Keratinocyte (primary cell): ENCODE measurements around the gene BCAR3. TPM values are rescaled to one million over a fixed set of nuclear protein-coding genes. Genes with fewer than 3 reads are reported as not detected.
"Not testable (repeated sequence)": the region's sequence is repeated elsewhere in the genome, so short reads cannot be mapped to it uniquely, and the experiment has no call there.

Source experiments
- DNase-seq: peaks from one replicate; pipeline ENCODE4 v3.0.0-alpha.2; 2011; ENCODE audit warnings: low read depth, missing footprints, low spot score
- FAIRE-seq: peaks from 2 replicates; lab custom pipeline; 2011; peaks lifted over from hg19 to GRCh38; lab: Jason Lieb, UNC
- H2AFZ ChIP-seq: 2 replicates; pipeline ENCODE4 v1.6.0; 2012; ENCODE audit warnings: low read length, control low read depth, inconsistent platforms; ENCODE audit not compliant: control insufficient read depth
- H3K27ac ChIP-seq: 2 replicates; pipeline ENCODE4 v1.5.1; 2011; ENCODE audit warnings: low read length; ENCODE audit not compliant: control insufficient read depth, insufficient read depth
- H3K27me3 ChIP-seq: 3 replicates; pipeline ENCODE4 v1.6.0; 2011; ENCODE audit warnings: low read length; ENCODE audit not compliant: control insufficient read depth, insufficient read depth; ENCODE audit errors: extremely low read depth
- H3K36me3 ChIP-seq, 2 experiments: 2 replicates in 1 of 2; 3 replicates in 1 of 2; pipeline ENCODE4 v1.5.1; 2011; ENCODE audit warnings: low read length in 2 of 2, mild to moderate bottlenecking in 1 of 2; ENCODE audit not compliant: control insufficient read depth in 2 of 2, insufficient read depth in 2 of 2; ENCODE audit errors: extremely low read depth in 1 of 2
- H3K4me1 ChIP-seq: 3 replicates; pipeline ENCODE4 v1.5.1; 2011; ENCODE audit warnings: low read length; ENCODE audit not compliant: control insufficient read depth, insufficient read depth; ENCODE audit errors: extremely low read depth
- H3K4me2 ChIP-seq: 3 replicates; pipeline ENCODE4 v1.6.0; 2011; ENCODE audit warnings: low read depth, low read length; ENCODE audit not compliant: control insufficient read depth, insufficient read depth; ENCODE audit errors: extremely low read depth
- H3K4me3 ChIP-seq, 3 experiments: fragments of 200-600 bp in 1 of 3; sonication (generic) in 1 of 3; 2 replicates in 2 of 3; 3 replicates in 1 of 3; pipeline ENCODE4 v1.5.1; 2011 to 2016; ENCODE audit warnings: low read length in 3 of 3, mild to moderate bottlenecking in 3 of 3, control low read depth in 2 of 3, inconsistent platforms in 1 of 3, low read depth in 1 of 3, mixed read lengths in 1 of 3, mixed run types in 1 of 3, moderate library complexity in 1 of 3; ENCODE audit not compliant: control insufficient read depth in 2 of 3, insufficient read depth in 2 of 3; ENCODE audit errors: extremely low read depth in 1 of 3
- H3K79me2 ChIP-seq: 2 replicates; pipeline ENCODE4 v1.6.0; 2012; ENCODE audit warnings: low read length; ENCODE audit not compliant: control insufficient read depth, insufficient read depth
- H3K9ac ChIP-seq: 3 replicates; pipeline ENCODE4 v1.6.0; 2011; ENCODE audit warnings: low read length; ENCODE audit not compliant: control insufficient read depth, insufficient read depth; ENCODE audit errors: extremely low read depth
- H3K9me1 ChIP-seq: 3 replicates; pipeline ENCODE4 v1.6.0; 2011; ENCODE audit warnings: low read length; ENCODE audit not compliant: control insufficient read depth, insufficient read depth; ENCODE audit errors: extremely low read depth
- H3K9me3 ChIP-seq: 2 replicates; pipeline ENCODE4 v1.5.1; 2012; ENCODE audit warnings: low read depth, low read length; ENCODE audit not compliant: control insufficient read depth
- H4K20me1 ChIP-seq: 3 replicates; pipeline ENCODE4 v1.6.0; 2011; ENCODE audit warnings: low read length; ENCODE audit not compliant: control insufficient read depth, insufficient read depth; ENCODE audit errors: extremely low read depth
- CTCF ChIP-seq, 3 experiments: IDR thresholded peaks in 1 of 3; conservative IDR thresholded peaks in 1 of 3; optimal IDR thresholded peaks in 1 of 3; 2 replicates in 2 of 3; 3 replicates in 1 of 3; pipeline versions ENCODE3 to v1.5.1; 2011; ENCODE audit warnings: low read length in 3 of 3, mild to moderate bottlenecking in 3 of 3, moderate library complexity in 2 of 3, control low read depth in 1 of 3, inconsistent platforms in 1 of 3; ENCODE audit not compliant: insufficient read depth in 2 of 3; ENCODE audit errors: extremely low read depth in 1 of 3
- EZH2 ChIP-seq: IDR thresholded peaks from one replicate; pipeline ENCODE4 v1.6.1; 2012; ENCODE audit warnings: inconsistent platforms, mild to moderate bottlenecking, low read length, moderate library complexity
- dilution Hi-C: fragments of 300-500 bp; cut with MboI; formaldehyde crosslinking; loops from one replicate; pipeline ENCODE4 v1.7.0; 2020; ENCODE audit warnings: low sequenced_read_pairs; ENCODE audit not compliant: extremely low pct_ligation_motif_present
- polyA plus RNA-seq, 5 experiments: library from polyadenylated mRNA; depleted of rRNA in 3 of 5; stranded (reverse) in 3 of 5; stranded (forward) in 1 of 5; unstranded in 1 of 5; fragments of >200 nt; gene quantifications; 1 replicate in 1 of 5; 2 replicates in 3 of 5; 3 replicates in 1 of 5; pipeline versions ENCODE4 v1.2.1 to v1.2.3, GENCODE V29; 2011 to 2012; ENCODE audit warnings: missing spikeins in 2 of 5, low read depth in 1 of 5, low replicate concordance in 1 of 5

BCAR3 gene
- polyA plus RNA-seq, 1 donor (not counting 4 experiments of a cell fraction or from before 2014, with no cell fraction given): 77.2 TPM

- Histone ChIP-seq H3K36me3 (peaks cover 35 to 79% of the 10 kb centered on the region in 2 experiments), H3K4me1 (no peaks in the 10 kb centered on the region), H3K4me2 (no peak overlapping the region), H3K27me3 (no peaks in the 10 kb centered on the region), H2AFZ (no peak overlapping the region), H4K20me1 (peaks cover 42% of the 10 kb centered on the region), H3K79me2 (peaks cover 99% of the 10 kb centered on the region), H3K9me3 (no peaks in the 10 kb centered on the region), H3K4me3 (no peak overlapping the region), H3K9me1 (peaks cover 6% of the 10 kb centered on the region), H3K9ac (no peak overlapping the region), H3K27ac (no peak overlapping the region)
- no peak for DNase-seq
- no peak for FAIRE-seq
- no peak for TF ChIP-seq CTCF (optimal IDR thresholded peaks at IDR 0.05 in 1 of 3, IDR thresholded peaks at IDR 0.05 in 1 of 3, conservative IDR thresholded peaks at IDR 0.05 in 1 of 3; ENCODE audit: extremely low read depth in 1 of 3, insufficient read depth in 2 of 3, low read length in 3 of 3)
- no peak for TF ChIP-seq EZH2
- dilution Hi-C loops: no loop called here
Observed at GRCh38 chr1:93652323-93652949, 29.2 kb downstream of the BCAR3 start.

DNA sequence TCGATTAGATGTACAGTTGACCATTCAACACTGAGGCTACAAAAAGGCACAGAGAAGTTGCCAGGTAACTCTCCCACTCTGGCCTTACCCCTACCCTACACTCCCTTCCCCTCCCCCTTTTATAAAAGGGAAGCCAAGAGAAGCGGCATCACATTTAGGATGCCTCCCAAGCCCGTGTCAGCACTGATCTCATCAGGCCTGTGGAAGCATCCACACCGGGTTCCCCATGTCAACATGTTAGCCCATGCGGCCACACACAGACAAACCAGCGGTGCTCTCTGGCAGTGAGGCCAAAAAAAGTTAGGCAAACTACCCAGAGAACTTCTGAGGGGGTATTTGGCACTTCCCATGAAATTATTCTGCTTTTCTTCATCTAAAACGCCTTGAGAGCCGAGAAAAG is 29.9 kb downstream of the BCAR3 start:
- FAIRE-seq (no peak), DNase-seq (no peak)
- no peak overlapping the region for H3K4me3 ChIP-seq
- H3K27me3 ChIP-seq: no peaks in the 10 kb centered on the region
- peaks cover 6% of the 10 kb centered on the region for H3K9me1 ChIP-seq
- dilution Hi-C loops: no loop called here
- H3K27ac ChIP-seq: no peak overlapping the region
- no peaks in the 10 kb centered on the region for H3K4me1 ChIP-seq
- no peaks in the 10 kb centered on the region for H3K9me3 ChIP-seq
- TF ChIP-seq EZH2 (no peak), CTCF (optimal IDR thresholded peaks at IDR 0.05 in 1 of 3, IDR thresholded peaks at IDR 0.05 in 1 of 3, conservative IDR thresholded peaks at IDR 0.05 in 1 of 3; ENCODE audit: extremely low read depth in 1 of 3, insufficient read depth in 2 of 3, low read length in 3 of 3) (no peak)
- peaks cover 99% of the 10 kb centered on the region for H3K79me2 ChIP-seq
- no peak overlapping the region for H2AFZ ChIP-seq
- H3K4me2 ChIP-seq: no peak overlapping the region
- no peak overlapping the region for H3K9ac ChIP-seq
- peaks cover 42% of the 10 kb centered on the region for H4K20me1 ChIP-seq
- H3K36me3 ChIP-seq: peaks cover 33 to 72% of the 10 kb centered on the region in 2 experiments

- FAIRE-seq, H3K9me3 ChIP-seq, H3K9ac ChIP-seq, H3K9me1 ChIP-seq, DNase-seq, H3K4me2 ChIP-seq, H3K4me1 ChIP-seq, H3K27ac ChIP-seq, dilution Hi-C loops, H3K4me3 ChIP-seq, H2AFZ ChIP-seq, H3K27me3 ChIP-seq: not testable (repeated sequence)
- peaks cover 97% of the 10 kb centered on the region for H3K79me2 ChIP-seq
- H3K36me3 ChIP-seq: peaks cover 30 to 61% of the 10 kb centered on the region in 2 experiments
- H4K20me1 ChIP-seq: peaks cover 42% of the 10 kb centered on the region
Observed at GRCh38 chr1:93650159-93650558, 31.5 kb downstream of the BCAR3 start.
